Osteocyte (in vitro differentiated cells): ENCODE measurements around the gene FGF22. TPM values are rescaled to one million over a fixed set of nuclear protein-coding genes. Genes with fewer than 3 reads are reported as not detected.

ENCODE experiments used
- DNase-seq: peaks from one replicate; pipeline ENCODE4 v3.0.0; 2021; ENCODE audit warnings: mixed read lengths; ENCODE audit not compliant: unreplicated experiment; ENCODE audit errors: extremely low spot score
- H3K27ac Mint-ChIP-seq: one replicate; pipeline ENCODE4 v1.8.0; 2021; ENCODE audit warnings: mild to moderate bottlenecking, mixed read lengths; ENCODE audit not compliant: unreplicated experiment
- H3K27me3 Mint-ChIP-seq: one replicate; pipeline ENCODE4 v1.8.0; 2021; ENCODE audit warnings: mixed read lengths; ENCODE audit not compliant: unreplicated experiment
- H3K36me3 Mint-ChIP-seq: one replicate; pipeline ENCODE4 v1.8.0; 2021; ENCODE audit warnings: mixed read lengths; ENCODE audit not compliant: unreplicated experiment
- H3K4me1 Mint-ChIP-seq: one replicate; pipeline ENCODE4 v1.8.0; 2021; ENCODE audit warnings: mixed read lengths; ENCODE audit not compliant: unreplicated experiment
- H3K4me3 Mint-ChIP-seq: one replicate; pipeline ENCODE4 v1.8.0; 2021; ENCODE audit warnings: mild to moderate bottlenecking, moderate library complexity, mixed read lengths; ENCODE audit not compliant: unreplicated experiment
- H3K9me3 Mint-ChIP-seq: one replicate; pipeline ENCODE4 v1.8.0; 2021; ENCODE audit warnings: mixed read lengths; ENCODE audit not compliant: unreplicated experiment
- total RNA-seq: library from RNA; stranded (reverse); gene quantifications from 2 replicates; pipeline ENCODE4 v1.2.1, GENCODE V29; 2021
- TF ChIP-seq, protein P1 (sequence below): fragments of 200-600 bp; sonication (generic); IDR thresholded peaks from 2 replicates; pipeline ENCODE4 v1.5.0; 2021; ENCODE audit warnings: antibody characterized with exemption, mild to moderate bottlenecking, moderate library complexity

The FGF22 gene
- total RNA-seq, 1 donor from 2014 or later: 0.81 TPM

DNA sequence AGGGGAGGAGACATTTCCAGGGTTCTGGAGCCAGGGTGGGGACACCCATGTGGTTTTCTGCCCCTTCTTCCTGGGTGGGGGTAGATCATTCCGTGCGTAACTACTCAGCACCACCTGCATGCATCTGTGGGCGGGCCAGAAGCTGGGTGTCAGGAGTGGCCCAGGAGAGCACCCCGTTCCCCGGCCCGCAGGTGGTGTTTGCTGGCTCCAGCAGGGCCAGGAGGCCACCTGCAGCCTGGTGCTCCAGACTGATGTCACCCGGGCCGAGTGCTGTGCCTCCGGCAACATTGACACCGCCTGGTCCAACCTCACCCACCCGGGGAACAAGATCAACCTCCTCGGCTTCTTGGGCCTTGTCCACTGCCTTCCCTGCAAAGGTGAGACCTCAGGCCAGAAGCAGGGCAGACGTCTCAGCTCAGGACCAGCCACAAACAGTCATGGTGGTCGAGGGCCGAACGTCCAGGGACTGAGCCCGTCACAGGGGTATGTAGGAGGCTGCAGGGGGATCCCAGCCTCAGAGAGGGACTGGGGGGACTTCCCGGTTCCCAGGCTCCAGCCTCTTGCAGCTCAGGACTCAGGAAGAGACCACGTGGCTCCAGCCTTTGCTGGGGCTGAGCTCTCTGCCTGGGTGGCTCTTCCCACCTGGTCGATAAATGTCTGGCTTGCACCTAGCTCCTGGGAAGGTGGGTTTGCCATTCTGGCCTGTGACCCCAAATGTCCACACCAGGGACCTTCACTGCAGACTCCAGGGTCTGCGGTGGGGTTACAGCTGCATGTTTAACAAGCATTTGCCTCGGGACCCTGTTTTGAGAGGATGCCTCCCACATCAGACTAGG lies 38.1 kb downstream of the FGF22 start:
- peak overlapping the region; percentile 72 for H3K4me3 Mint-ChIP-seq
- DNase-seq: peak; percentile 81
- H3K4me1 Mint-ChIP-seq: peaks cover 31% of the 10 kb centered on the region
- H3K27ac Mint-ChIP-seq: peak overlapping the region; percentile 78
- no peaks in the 10 kb centered on the region for H3K9me3 Mint-ChIP-seq
- TF ChIP-seq, protein P1, sequence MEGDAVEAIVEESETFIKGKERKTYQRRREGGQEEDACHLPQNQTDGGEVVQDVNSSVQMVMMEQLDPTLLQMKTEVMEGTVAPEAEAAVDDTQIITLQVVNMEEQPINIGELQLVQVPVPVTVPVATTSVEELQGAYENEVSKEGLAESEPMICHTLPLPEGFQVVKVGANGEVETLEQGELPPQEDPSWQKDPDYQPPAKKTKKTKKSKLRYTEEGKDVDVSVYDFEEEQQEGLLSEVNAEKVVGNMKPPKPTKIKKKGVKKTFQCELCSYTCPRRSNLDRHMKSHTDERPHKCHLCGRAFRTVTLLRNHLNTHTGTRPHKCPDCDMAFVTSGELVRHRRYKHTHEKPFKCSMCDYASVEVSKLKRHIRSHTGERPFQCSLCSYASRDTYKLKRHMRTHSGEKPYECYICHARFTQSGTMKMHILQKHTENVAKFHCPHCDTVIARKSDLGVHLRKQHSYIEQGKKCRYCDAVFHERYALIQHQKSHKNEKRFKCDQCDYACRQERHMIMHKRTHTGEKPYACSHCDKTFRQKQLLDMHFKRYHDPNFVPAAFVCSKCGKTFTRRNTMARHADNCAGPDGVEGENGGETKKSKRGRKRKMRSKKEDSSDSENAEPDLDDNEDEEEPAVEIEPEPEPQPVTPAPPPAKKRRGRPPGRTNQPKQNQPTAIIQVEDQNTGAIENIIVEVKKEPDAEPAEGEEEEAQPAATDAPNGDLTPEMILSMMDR: no peak
- H3K27me3 Mint-ChIP-seq: no peaks in the 10 kb centered on the region
- H3K36me3 Mint-ChIP-seq: no peaks in the 10 kb centered on the region

DNA sequence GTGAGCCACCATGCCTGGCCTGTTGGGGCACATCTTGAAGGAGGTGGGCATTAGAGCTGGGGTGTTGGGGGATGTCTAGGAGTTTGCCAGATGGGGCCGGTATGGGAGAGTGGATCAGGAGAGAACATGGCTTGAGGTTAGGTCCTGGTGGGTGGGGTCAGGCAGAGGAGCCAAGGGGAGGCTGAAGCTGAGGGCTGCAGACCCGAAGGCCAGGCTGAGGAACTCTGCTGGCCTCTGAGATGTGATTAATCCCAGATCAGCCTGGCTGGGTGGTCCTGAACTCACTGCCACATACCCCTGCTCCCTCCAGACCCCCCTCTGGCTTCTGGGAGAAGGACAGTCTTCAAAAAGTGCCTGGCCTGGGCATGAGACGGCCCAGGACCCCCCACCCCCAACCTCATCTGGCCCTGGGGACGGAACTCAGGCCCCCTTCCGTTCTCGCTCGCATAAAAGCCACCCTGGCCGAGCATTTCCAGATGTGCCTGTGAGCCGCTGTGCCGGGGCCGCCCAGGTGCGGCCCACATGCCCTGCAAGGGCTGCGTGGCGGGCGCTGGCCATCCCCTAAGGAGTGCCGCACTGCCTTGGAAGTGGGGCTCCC lies 39.2 kb downstream of the FGF22 start:
- Mint-ChIP-seq H3K27me3 (no peaks in the 10 kb centered on the region), H3K4me1 (peaks cover 31% of the 10 kb centered on the region), H3K27ac (peak overlapping the region; percentile 78), H3K36me3 (no peaks in the 10 kb centered on the region), H3K4me3 (peak overlapping the region; percentile 72), H3K9me3 (no peaks in the 10 kb centered on the region)
- no peak for DNase-seq
- TF ChIP-seq, protein P1: no peak

- H3K4me1 Mint-ChIP-seq: peaks cover 31% of the 10 kb centered on the region
- TF ChIP-seq, protein P1: no peak
- no peaks in the 10 kb centered on the region for H3K36me3 Mint-ChIP-seq
- H3K27me3 Mint-ChIP-seq: no peaks in the 10 kb centered on the region
- no peaks in the 10 kb centered on the region for H3K9me3 Mint-ChIP-seq
- DNase-seq: no peak
- peak overlapping the region; percentile 72 for H3K4me3 Mint-ChIP-seq
- peak overlapping the region; percentile 78 for H3K27ac Mint-ChIP-seq
Measured at GRCh38 chr19:679418-680286, 40.0 kb downstream of the FGF22 start.

DNA sequence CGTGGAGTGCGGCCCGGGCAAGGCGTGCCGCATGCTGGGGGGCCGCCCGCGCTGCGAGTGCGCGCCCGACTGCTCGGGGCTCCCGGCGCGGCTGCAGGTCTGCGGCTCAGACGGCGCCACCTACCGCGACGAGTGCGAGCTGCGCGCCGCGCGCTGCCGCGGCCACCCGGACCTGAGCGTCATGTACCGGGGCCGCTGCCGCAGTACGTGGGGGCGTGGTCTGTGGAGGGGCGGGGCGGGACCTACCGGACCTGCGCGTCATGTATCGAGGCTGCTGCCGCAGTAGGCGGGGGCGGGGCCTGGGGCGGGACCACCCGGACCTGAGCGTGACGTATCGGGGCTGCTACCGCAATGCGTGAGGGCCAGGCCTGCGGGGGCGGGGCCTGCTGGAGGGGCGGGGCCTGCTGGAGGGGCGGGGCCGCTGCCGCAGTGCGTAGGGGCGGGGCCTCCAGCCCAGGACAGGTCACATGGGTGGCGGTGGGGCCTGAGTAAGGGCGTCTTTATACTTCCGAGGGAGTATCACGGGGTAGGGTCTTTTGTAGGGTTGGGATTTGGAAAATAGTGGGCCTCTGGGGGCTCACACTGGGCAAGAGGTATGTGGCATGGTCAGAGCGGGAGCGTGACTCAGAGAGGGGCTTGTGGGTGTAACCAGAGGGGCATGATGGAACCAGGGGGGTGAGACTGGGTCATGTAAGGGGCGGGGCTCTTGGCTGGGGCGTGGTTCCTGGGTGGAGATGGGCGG lies 40.8 kb downstream of the FGF22 start:
- TF ChIP-seq, protein P1: peak; percentile 59
- H3K4me1 Mint-ChIP-seq: peaks cover 27% of the 10 kb centered on the region
- peak overlapping the region; percentile 93 for H3K4me3 Mint-ChIP-seq
- H3K36me3 Mint-ChIP-seq: no peaks in the 10 kb centered on the region
- no peaks in the 10 kb centered on the region for H3K9me3 Mint-ChIP-seq
- no peaks in the 10 kb centered on the region for H3K27me3 Mint-ChIP-seq
- peak overlapping the region; percentile 100 for H3K27ac Mint-ChIP-seq
- peak; percentile 100 for DNase-seq
